HepG2 (cell line): ENCODE data around the gene ARHGEF39. TPM values are rescaled to one million over a fixed set of nuclear protein-coding genes. Genes with fewer than 3 reads are reported as not detected.

Experiments
- ATM ChIP-seq: fragments of 450-650 bp; IDR thresholded peaks from 2 replicates; pipeline ENCODE4 v1.7.1; 2017; ENCODE audit warnings: mild to moderate bottlenecking, borderline replicate concordance
- DPF2 ChIP-seq: sonication (generic); formaldehyde crosslinking; IDR thresholded peaks from 2 replicates; pipeline ENCODE4 v1.4.0; 2020; ENCODE audit warnings: mild to moderate bottlenecking, low read depth, missing genetic modification reagents, borderline replicate concordance
- GZF1 ChIP-seq: sonication (generic); formaldehyde crosslinking; IDR thresholded peaks from 2 replicates; pipeline ENCODE4 v1.5.1; 2020; ENCODE audit warnings: mild to moderate bottlenecking, missing genetic modification reagents
- PCBP2 ChIP-seq: fragments of 200-400 bp; formaldehyde crosslinking; optimal IDR thresholded peaks from 2 replicates; pipeline ENCODE3; 2018; ENCODE audit warnings: low read length, low read depth; ENCODE audit not compliant: poor library complexity, severe bottlenecking
- POLR2A ChIP-seq, 2 experiments: IDR thresholded peaks; 2 replicates each; pipeline ENCODE4 v1.6.1; 2011; ENCODE audit warnings: low read depth in 2 of 2, low read length in 2 of 2, mild to moderate bottlenecking in 1 of 2, moderate library complexity in 1 of 2; ENCODE audit not compliant: insufficient read depth in 1 of 2
- RBM39 ChIP-seq: fragments of 200-400 bp; formaldehyde crosslinking; IDR thresholded peaks from one replicate; pipeline ENCODE4 v1.6.1; 2018; ENCODE audit warnings: antibody characterized with exemption, mild to moderate bottlenecking, low read depth, low read length; ENCODE audit not compliant: poor library complexity, severe bottlenecking
- SOX13 ChIP-seq, 3 experiments: fragments of 450-650 bp in 1 of 3; sonication (generic) in 1 of 3; formaldehyde crosslinking in 1 of 3; IDR thresholded peaks in 2 of 3; conservative IDR thresholded peaks in 1 of 3; 2 replicates each; pipeline versions ENCODE4 v1.5.0 to v1.6.1; 2016 to 2020; ENCODE audit warnings: antibody characterized with exemption in 1 of 3, mild to moderate bottlenecking in 1 of 3, missing compliant biosample characterization in 1 of 3, missing genetic modification reagents in 1 of 3, moderate library complexity in 1 of 3
- SPEN ChIP-seq: sonication (generic); formaldehyde crosslinking; IDR thresholded peaks from 2 replicates; pipeline ENCODE4 v1.5.1; 2020; ENCODE audit warnings: low read depth, mild to moderate bottlenecking, missing genetic modification reagents
- SRSF1 ChIP-seq: fragments of 200-400 bp; formaldehyde crosslinking; optimal IDR thresholded peaks from 2 replicates; pipeline ENCODE3; 2017; ENCODE audit warnings: mild to moderate bottlenecking, low read depth, low read length, moderate library complexity
- ZNF746 ChIP-seq: sonication (generic); formaldehyde crosslinking; IDR thresholded peaks from 2 replicates; pipeline ENCODE4 v1.8.0; 2022; ENCODE audit warnings: mild to moderate bottlenecking, missing genetic modification reagents
- ZNF775 ChIP-seq: sonication (generic); formaldehyde crosslinking; IDR thresholded peaks from 2 replicates; pipeline ENCODE4 v1.4.0; 2020; ENCODE audit warnings: missing genetic modification reagents, mild to moderate bottlenecking, moderate library complexity, borderline replicate concordance
- polyA plus RNA-seq, 8 experiments: library from polyadenylated mRNA; depleted of rRNA in 3 of 8; stranded (reverse) in 7 of 8; unstranded in 1 of 8; fragments of >200 nt; fragmentation: Illumina TruSeq in 4 of 8; extraction: Trizol in 4 of 8; gene quantifications; 2 replicates each; pipeline versions ENCODE4 v1.2.1 to v1.2.3, GENCODE V29; 2011 to 2016; ENCODE audit warnings: low read depth in 4 of 8, missing spikeins in 1 of 8, mixed read lengths in 1 of 8; ENCODE audit not compliant: insufficient read depth in 1 of 8
- total RNA-seq, 5 experiments: library from RNA; depleted of rRNA; stranded (reverse); fragments of >200 nt; fragmentation: Illumina TruSeq; extraction: Trizol; gene quantifications; 2 replicates each; pipeline ENCODE4 v1.2.3, GENCODE V29; 2016; ENCODE audit warnings: low read depth in 1 of 5
- TF ChIP-seq, protein P1 (sequence below): sonication (generic); formaldehyde crosslinking; IDR thresholded peaks from 2 replicates; pipeline ENCODE4 v1.4.0; 2020; ENCODE audit warnings: mild to moderate bottlenecking, missing genetic modification reagents
- TF ChIP-seq, protein P2 (sequence below): sonication (generic); formaldehyde crosslinking; IDR thresholded peaks from 2 replicates; pipeline ENCODE4 v1.4.0; 2020; ENCODE audit warnings: missing genetic modification reagents
- TF ChIP-seq, protein P3 (sequence below): sonication (generic); formaldehyde crosslinking; IDR thresholded peaks from 2 replicates; pipeline ENCODE4 v1.5.1; 2020; ENCODE audit warnings: missing genetic modification reagents, mild to moderate bottlenecking, borderline replicate concordance

Gene ARHGEF39
- total and polyA plus RNA-seq, 2 of the 13 experiments (the other 11 are each of a cell fraction or from before 2014, with no cell fraction given), result 11.2 to 12.3 TPM

DNA sequence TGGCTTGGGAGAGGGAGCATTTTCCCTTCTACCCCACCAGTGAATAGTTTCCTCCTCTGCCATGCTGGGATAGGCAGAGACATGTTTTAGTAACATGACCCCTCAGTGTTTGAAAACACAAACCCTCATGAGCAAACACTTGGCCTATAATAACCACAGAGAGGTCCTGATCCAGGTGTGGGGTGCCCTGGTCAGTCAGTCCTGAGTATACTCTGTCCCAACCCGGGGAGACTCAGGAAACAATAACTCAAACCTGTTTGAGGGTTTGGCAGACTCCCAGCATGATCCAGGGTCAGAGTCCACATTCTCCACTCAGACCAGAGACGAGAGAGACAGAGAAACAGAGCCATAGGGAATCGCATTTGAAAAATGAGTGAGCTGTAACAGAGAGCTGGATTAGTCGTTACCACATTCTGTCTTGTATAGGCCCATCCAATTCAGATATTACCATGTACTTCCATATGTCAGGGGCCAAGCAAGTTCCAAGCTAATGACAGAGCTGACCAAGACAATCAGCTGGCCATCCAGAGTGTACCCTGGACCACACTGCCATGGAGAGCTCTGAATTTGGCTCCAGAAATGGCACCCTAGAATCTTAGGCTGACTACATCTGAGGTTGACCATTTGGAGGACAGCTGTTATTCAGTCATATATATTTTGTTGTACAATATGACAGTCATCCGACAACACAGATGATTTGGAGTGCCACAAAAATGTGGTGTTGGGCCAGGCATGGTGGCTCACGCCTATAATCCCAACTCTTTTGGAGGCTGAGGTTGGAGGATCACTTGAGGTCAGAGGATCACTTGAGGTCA is 4.5 kb upstream of the ARHGEF39 start (continued):
- 0 out of 2 replicates have a peak, but pooled peaks have one; percentile 36 for TF ChIP-seq SOX13 (IDR thresholded peaks at IDR 0.05)
- TF ChIP-seq SOX13 (CRISPR knock-in tag; conservative IDR thresholded peaks at IDR 0.05 in 1 of 2, IDR thresholded peaks at IDR 0.05 in 1 of 2), result peak in 1 of 2 experiments; percentile 82; a peak in 2 of 4 replicates
- no peak for TF ChIP-seq SPEN (CRISPR knock-in tag)
- TF ChIP-seq, protein P1, sequence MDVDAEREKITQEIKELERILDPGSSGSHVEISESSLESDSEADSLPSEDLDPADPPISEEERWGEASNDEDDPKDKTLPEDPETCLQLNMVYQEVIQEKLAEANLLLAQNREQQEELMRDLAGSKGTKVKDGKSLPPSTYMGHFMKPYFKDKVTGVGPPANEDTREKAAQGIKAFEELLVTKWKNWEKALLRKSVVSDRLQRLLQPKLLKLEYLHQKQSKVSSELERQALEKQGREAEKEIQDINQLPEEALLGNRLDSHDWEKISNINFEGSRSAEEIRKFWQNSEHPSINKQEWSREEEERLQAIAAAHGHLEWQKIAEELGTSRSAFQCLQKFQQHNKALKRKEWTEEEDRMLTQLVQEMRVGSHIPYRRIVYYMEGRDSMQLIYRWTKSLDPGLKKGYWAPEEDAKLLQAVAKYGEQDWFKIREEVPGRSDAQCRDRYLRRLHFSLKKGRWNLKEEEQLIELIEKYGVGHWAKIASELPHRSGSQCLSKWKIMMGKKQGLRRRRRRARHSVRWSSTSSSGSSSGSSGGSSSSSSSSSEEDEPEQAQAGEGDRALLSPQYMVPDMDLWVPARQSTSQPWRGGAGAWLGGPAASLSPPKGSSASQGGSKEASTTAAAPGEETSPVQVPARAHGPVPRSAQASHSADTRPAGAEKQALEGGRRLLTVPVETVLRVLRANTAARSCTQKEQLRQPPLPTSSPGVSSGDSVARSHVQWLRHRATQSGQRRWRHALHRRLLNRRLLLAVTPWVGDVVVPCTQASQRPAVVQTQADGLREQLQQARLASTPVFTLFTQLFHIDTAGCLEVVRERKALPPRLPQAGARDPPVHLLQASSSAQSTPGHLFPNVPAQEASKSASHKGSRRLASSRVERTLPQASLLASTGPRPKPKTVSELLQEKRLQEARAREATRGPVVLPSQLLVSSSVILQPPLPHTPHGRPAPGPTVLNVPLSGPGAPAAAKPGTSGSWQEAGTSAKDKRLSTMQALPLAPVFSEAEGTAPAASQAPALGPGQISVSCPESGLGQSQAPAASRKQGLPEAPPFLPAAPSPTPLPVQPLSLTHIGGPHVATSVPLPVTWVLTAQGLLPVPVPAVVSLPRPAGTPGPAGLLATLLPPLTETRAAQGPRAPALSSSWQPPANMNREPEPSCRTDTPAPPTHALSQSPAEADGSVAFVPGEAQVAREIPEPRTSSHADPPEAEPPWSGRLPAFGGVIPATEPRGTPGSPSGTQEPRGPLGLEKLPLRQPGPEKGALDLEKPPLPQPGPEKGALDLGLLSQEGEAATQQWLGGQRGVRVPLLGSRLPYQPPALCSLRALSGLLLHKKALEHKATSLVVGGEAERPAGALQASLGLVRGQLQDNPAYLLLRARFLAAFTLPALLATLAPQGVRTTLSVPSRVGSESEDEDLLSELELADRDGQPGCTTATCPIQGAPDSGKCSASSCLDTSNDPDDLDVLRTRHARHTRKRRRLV, result 0 out of 2 replicates have a peak, but pooled peaks have one; percentile 46
- TF ChIP-seq SRSF1, result no peak
- TF ChIP-seq ATM, result no peak
- TF ChIP-seq, protein P2, sequence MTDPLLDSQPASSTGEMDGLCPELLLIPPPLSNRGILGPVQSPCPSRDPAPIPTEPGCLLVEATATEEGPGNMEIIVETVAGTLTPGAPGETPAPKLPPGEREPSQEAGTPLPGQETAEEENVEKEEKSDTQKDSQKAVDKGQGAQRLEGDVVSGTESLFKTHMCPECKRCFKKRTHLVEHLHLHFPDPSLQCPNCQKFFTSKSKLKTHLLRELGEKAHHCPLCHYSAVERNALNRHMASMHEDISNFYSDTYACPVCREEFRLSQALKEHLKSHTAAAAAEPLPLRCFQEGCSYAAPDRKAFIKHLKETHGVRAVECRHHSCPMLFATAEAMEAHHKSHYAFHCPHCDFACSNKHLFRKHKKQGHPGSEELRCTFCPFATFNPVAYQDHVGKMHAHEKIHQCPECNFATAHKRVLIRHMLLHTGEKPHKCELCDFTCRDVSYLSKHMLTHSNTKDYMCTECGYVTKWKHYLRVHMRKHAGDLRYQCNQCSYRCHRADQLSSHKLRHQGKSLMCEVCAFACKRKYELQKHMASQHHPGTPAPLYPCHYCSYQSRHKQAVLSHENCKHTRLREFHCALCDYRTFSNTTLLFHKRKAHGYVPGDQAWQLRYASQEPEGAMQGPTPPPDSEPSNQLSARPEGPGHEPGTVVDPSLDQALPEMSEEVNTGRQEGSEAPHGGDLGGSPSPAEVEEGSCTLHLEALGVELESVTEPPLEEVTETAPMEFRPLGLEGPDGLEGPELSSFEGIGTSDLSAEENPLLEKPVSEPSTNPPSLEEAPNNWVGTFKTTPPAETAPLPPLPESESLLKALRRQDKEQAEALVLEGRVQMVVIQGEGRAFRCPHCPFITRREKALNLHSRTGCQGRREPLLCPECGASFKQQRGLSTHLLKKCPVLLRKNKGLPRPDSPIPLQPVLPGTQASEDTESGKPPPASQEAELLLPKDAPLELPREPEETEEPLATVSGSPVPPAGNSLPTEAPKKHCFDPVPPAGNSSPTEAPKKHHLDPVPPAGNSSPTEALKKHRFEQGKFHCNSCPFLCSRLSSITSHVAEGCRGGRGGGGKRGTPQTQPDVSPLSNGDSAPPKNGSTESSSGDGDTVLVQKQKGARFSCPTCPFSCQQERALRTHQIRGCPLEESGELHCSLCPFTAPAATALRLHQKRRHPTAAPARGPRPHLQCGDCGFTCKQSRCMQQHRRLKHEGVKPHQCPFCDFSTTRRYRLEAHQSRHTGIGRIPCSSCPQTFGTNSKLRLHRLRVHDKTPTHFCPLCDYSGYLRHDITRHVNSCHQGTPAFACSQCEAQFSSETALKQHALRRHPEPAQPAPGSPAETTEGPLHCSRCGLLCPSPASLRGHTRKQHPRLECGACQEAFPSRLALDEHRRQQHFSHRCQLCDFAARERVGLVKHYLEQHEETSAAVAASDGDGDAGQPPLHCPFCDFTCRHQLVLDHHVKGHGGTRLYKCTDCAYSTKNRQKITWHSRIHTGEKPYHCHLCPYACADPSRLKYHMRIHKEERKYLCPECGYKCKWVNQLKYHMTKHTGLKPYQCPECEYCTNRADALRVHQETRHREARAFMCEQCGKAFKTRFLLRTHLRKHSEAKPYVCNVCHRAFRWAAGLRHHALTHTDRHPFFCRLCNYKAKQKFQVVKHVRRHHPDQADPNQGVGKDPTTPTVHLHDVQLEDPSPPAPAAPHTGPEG (CRISPR knock-in tag), result no peak
- TF ChIP-seq ZNF746 (CRISPR knock-in tag), result no peak
- TF ChIP-seq PCBP2, result no peak
- no peak for TF ChIP-seq RBM39
- peak; percentile 99 for TF ChIP-seq GZF1 (CRISPR knock-in tag)
- TF ChIP-seq POLR2A (IDR thresholded peaks at IDR 0.05; ENCODE audit: insufficient read depth in 1 of 2, low read depth in 2 of 2, low read length in 2 of 2), result peak in 1 of 2 experiments; percentile 22; a peak in 1 of 4 replicates
- TF ChIP-seq, protein P3, sequence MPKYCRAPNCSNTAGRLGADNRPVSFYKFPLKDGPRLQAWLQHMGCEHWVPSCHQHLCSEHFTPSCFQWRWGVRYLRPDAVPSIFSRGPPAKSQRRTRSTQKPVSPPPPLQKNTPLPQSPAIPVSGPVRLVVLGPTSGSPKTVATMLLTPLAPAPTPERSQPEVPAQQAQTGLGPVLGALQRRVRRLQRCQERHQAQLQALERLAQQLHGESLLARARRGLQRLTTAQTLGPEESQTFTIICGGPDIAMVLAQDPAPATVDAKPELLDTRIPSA (CRISPR knock-in tag), result no peak
- TF ChIP-seq DPF2, result peak; percentile 37; the same call in 1 of the 2 replicates
- TF ChIP-seq ZNF775 (CRISPR knock-in tag), result no peak
